ENCODE measurements around the gene SFT2D1.

Gene SFT2D1

GRCh38 chr6:166333172-166333995 lies 9.0 kb downstream of the SFT2D1 start:
- Mint-ChIP-seq H3K27ac (peak overlapping the region; percentile 65), H3K4me1 (ENCODE audit: low read depth) (peaks cover 60% of the 10 kb centered on the region), H3K36me3 (ENCODE audit: low read depth) (peaks cover 32% of the 10 kb centered on the region), H3K27me3 (no peaks in the 10 kb centered on the region), H3K9me3 (no peaks in the 10 kb centered on the region), H3K4me3 (peak overlapping the region; percentile 35)
- no peak for DNase-seq

- Mint-ChIP-seq H3K4me1 (ENCODE audit: low read depth) (peaks cover 61% of the 10 kb centered on the region), H3K27ac (no peak overlapping the region), H3K4me3 (no peak overlapping the region), H3K9me3 (no peaks in the 10 kb centered on the region), H3K36me3 (ENCODE audit: low read depth) (peaks cover 44% of the 10 kb centered on the region), H3K27me3 (no peaks in the 10 kb centered on the region)
- no peak for DNase-seq
Observed at GRCh38 chr6:166331503-166332415, 10.6 kb downstream of the SFT2D1 start.

- H3K9me3 Mint-ChIP-seq: no peaks in the 10 kb centered on the region
- H3K36me3 Mint-ChIP-seq (ENCODE audit: low read depth): peaks cover 53% of the 10 kb centered on the region
- no peak overlapping the region for H3K27ac Mint-ChIP-seq
- no peaks in the 10 kb centered on the region for H3K27me3 Mint-ChIP-seq
- no peak overlapping the region for H3K4me3 Mint-ChIP-seq
- DNase-seq: no peak
- H3K4me1 Mint-ChIP-seq (ENCODE audit: low read depth): peaks cover 50% of the 10 kb centered on the region
Observed at GRCh38 chr6:166330612-166331011, 11.7 kb downstream of the SFT2D1 start.

- Mint-ChIP-seq H3K4me3 (no peak overlapping the region), H3K36me3 (ENCODE audit: low read depth) (peaks cover 79% of the 10 kb centered on the region), H3K27me3 (no peaks in the 10 kb centered on the region), H3K4me1 (ENCODE audit: low read depth) (peaks cover 6% of the 10 kb centered on the region), H3K9me3 (no peaks in the 10 kb centered on the region), H3K27ac (no peak overlapping the region)
- no peak for DNase-seq
Observed at GRCh38 chr6:166325383-166326042, 16.8 kb downstream of the SFT2D1 start.

- no peaks in the 10 kb centered on the region for H3K9me3 Mint-ChIP-seq
- peaks cover 3% of the 10 kb centered on the region for H3K4me1 Mint-ChIP-seq (ENCODE audit: low read depth)
- H3K4me3 Mint-ChIP-seq: no peak overlapping the region
- DNase-seq: no peak
- H3K36me3 Mint-ChIP-seq (ENCODE audit: low read depth): peaks cover 84% of the 10 kb centered on the region
- no peaks in the 10 kb centered on the region for H3K27me3 Mint-ChIP-seq
- H3K27ac Mint-ChIP-seq: no peak overlapping the region
Observed at GRCh38 chr6:166323395-166323794, 18.9 kb downstream of the SFT2D1 start.

GRCh38 chr6:166318649-166319600 lies 23.4 kb downstream of the SFT2D1 start:
- H3K4me3 Mint-ChIP-seq: no peak overlapping the region
- H3K4me1 Mint-ChIP-seq (ENCODE audit: low read depth): no peaks in the 10 kb centered on the region
- no peaks in the 10 kb centered on the region for H3K27me3 Mint-ChIP-seq
- no peaks in the 10 kb centered on the region for H3K9me3 Mint-ChIP-seq
- peak overlapping the region; percentile 26 for H3K27ac Mint-ChIP-seq
- DNase-seq: no peak
- H3K36me3 Mint-ChIP-seq (ENCODE audit: low read depth): peaks cover 49% of the 10 kb centered on the region

DNA sequence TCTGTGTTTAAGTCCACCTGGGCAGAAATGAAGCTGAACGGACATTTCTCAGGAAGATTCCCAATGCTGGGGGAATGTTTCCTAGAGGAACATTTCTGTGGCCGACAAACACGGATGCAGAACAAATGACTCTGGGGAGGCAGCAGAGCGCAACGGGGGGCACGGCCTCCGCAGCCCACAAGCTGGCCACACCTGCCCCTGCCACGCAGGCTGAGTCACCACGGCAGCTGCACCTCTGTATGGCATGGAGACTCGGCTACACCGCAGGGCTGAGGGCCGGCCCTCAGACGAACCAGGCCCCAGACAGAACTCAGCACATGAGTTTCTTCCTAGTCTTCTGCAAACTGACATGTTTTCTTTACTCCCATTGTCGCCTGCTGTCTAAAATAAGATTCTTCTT lies 24.1 kb downstream of the SFT2D1 start:
- Mint-ChIP-seq H3K4me3 (no peak overlapping the region), H3K27me3 (no peaks in the 10 kb centered on the region), H3K36me3 (ENCODE audit: low read depth) (peaks cover 42% of the 10 kb centered on the region), H3K4me1 (ENCODE audit: low read depth) (no peaks in the 10 kb centered on the region), H3K9me3 (no peaks in the 10 kb centered on the region), H3K27ac (peak overlapping the region; percentile 26)
- DNase-seq: no peak

- Mint-ChIP-seq H3K4me1 (ENCODE audit: low read depth) (no peaks in the 10 kb centered on the region), H3K27me3 (no peaks in the 10 kb centered on the region), H3K27ac (no peak overlapping the region), H3K36me3 (ENCODE audit: low read depth) (peaks cover 36% of the 10 kb centered on the region), H3K4me3 (no peak overlapping the region), H3K9me3 (no peaks in the 10 kb centered on the region)
- DNase-seq: no peak
Observed at GRCh38 chr6:166317261-166318212, 24.8 kb downstream of the SFT2D1 start.

DNA sequence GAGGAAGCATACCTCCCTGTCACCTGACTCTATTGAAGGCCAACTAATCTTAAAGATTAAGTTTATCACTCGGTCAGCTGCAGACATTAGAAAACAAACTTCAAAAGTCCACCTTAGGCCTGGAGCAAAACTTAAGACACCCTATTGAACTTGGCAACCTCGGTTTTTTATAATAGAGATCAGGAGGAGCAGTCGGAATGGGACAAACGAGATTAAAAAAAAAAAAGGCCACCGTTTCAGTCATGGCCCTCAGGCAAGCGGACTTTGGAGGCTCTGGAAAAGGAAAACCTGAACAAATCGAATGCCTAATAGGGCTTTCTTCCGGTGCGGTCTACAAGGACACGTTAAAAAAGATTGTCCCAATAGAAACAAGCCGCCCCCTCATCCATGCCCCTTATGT lies 26.9 kb downstream of the SFT2D1 start:
- no peak for DNase-seq
- Mint-ChIP-seq H3K4me3 (no peak overlapping the region), H3K9me3 (no peaks in the 10 kb centered on the region), H3K27ac (no peak overlapping the region), H3K4me1 (ENCODE audit: low read depth) (no peaks in the 10 kb centered on the region), H3K36me3 (ENCODE audit: low read depth) (peaks cover 20% of the 10 kb centered on the region), H3K27me3 (no peaks in the 10 kb centered on the region)

DNA sequence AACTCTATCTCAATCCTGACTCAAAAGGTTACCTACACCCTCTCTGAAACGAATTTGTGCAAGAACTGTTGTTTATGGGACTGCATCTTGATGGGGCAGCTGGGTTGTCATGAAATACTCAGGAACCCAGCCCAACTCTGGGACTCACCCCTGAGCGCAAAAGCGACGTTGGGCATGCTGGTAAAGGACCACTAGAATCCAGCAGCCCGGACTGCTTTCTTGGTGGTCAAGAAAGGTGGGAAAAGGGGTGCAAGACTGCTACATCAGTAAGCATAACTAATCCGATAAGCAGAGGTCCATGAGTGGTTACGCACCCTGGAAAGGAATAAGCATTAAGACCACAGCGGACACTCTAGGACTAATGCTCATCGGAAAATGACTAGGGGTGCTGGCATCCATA lies 27.9 kb downstream of the SFT2D1 start:
- peaks cover 9% of the 10 kb centered on the region for H3K27me3 Mint-ChIP-seq
- H3K4me3 Mint-ChIP-seq: no peak overlapping the region
- DNase-seq: no peak
- no peaks in the 10 kb centered on the region for H3K9me3 Mint-ChIP-seq
- no peak overlapping the region for H3K27ac Mint-ChIP-seq
- H3K36me3 Mint-ChIP-seq (ENCODE audit: low read depth): peaks cover 13% of the 10 kb centered on the region
- H3K4me1 Mint-ChIP-seq (ENCODE audit: low read depth): no peaks in the 10 kb centered on the region

DNA sequence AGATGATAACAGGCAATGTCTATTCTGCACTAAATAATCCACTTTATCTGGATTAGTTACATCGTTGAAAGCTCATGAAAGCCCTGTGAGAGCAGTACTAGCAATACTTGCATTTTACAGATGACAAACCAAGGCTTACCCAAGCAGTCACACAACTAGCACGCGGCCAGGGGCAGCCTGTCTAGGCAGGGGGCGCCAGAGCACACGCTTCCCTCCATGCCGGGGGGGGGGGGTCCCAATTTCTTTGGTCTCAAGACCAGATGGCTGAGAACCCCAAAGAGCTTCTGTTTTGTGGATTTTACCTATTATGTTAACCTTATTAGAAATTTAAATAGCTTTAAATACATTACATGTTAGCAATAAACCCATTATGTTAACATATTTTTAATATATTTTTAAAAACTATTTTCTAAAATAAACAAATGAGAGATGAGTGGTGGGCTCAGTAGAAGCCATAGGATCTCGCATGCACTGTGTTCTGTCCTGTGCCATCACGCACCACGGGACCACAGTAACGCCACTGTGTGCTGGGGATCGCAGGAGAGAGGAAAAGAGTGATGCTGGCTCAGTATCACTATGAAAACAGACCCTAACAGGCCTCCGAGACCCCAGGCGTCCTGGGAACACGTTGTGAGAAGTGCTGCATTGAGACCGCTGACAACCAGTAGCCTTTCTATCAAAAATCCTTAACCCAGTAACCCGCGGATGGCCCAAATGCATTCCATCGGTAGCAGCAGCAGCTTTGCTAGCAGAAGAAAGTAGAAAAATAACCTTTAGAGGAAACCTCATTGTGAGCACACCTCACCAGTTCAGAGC lies 28.9 kb downstream of the SFT2D1 start:
- Mint-ChIP-seq H3K9me3 (no peaks in the 10 kb centered on the region), H3K4me1 (ENCODE audit: low read depth) (peaks cover 3% of the 10 kb centered on the region), H3K4me3 (no peak overlapping the region), H3K27me3 (peaks cover 19% of the 10 kb centered on the region), H3K36me3 (ENCODE audit: low read depth) (peaks cover 4% of the 10 kb centered on the region), H3K27ac (no peak overlapping the region)
- peak; percentile 67 for DNase-seq

DNA sequence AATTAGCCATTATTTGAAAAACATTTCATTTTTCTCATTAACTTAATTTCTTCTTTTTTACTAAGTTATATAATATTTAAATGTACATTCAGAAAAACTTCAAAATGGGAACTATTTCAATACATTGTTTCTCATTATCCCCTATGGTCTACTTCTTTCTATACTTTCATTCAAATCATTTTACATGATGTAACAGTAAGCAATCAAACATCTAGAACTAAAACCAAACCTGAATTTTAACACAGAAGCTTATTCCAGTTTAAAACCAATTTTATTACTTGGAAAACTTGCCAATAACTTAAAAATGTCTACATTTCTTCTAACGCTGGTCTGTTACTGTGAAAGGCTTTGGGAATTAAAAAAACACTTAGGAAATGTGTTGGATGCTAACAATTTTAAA lies 29.5 kb downstream of the SFT2D1 start:
- H3K9me3 Mint-ChIP-seq: no peaks in the 10 kb centered on the region
- H3K4me3 Mint-ChIP-seq: no peak overlapping the region
- no peak for DNase-seq
- peaks cover 4% of the 10 kb centered on the region for H3K4me1 Mint-ChIP-seq (ENCODE audit: low read depth)
- H3K27me3 Mint-ChIP-seq: peaks cover 20% of the 10 kb centered on the region
- no peak overlapping the region for H3K27ac Mint-ChIP-seq
- no peaks in the 10 kb centered on the region for H3K36me3 Mint-ChIP-seq (ENCODE audit: low read depth)
